GM19397 (cell line): Measurements from ENCODE around the gene SMIM44.

Experiments used
- ATAC-seq: cut with Tn5 transposase; IDR thresholded peaks from one replicate; pipeline ENCODE4 v1.9.1; 2021; ENCODE audit warnings: mild to moderate bottlenecking, moderate library complexity; ENCODE audit not compliant: unreplicated experiment

SMIM44 gene

DNA sequence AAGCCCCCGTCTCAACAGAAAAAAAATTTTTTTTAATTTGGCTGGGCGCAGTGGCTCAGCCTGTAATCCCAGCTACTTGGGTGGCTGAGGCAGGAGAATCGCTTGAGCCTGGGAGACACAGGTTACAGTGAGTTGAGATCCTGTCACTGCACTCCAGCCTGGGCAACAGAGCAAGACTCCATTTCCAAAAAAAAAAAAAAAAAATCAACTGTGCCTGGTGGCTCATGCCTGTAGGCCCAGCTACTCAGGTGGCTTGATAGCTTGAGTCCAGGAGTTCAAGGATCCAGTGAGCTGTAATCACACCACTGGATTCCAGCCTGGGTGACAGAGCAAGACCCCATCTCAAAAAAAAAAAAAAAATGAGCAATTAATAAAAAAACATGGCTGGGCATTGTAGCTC lies 18.5 kb upstream of the SMIM44 start:
- no peak for ATAC-seq

DNA sequence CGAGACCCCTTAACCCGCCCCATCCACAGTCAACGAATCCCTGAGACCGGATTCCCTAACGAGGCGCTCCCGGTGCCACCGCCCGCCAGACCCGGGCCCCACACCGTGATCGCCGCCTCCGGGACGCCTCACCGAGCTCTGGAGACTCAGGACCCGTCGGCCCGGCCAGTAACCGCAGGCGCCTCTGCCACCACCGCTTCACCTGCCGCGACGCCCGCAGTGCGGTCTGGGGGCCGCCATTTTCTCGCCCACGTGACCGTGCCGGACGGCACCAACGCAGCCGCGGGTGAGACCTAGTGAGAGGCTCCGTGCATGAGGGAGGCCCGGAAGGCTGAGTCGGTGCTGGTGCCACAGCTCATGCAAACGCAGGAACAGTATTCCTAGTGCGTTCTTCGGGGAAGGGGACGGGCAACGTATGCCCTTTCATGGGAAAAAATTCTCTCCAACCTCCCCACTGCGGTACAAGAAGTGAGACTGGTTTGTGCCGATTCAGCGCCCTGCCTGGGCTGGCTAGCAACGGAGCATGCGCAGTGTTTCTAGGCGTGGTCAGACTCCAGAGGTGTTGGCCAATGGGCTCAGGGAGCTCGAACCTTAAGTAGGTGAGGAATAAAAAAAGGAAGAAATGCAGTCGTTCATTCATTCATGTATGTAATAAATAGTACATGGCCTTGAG lies 17.3 kb upstream of the SMIM44 start, which contains the start of gene DOHH:
Gene DOHH, minus strand, starts transcription at position 246 of the 673 bp plus-strand sequence. CDS start 3,860 bp downstream, outside the sequence.
- ATAC-seq, result peak; percentile 85

DNA sequence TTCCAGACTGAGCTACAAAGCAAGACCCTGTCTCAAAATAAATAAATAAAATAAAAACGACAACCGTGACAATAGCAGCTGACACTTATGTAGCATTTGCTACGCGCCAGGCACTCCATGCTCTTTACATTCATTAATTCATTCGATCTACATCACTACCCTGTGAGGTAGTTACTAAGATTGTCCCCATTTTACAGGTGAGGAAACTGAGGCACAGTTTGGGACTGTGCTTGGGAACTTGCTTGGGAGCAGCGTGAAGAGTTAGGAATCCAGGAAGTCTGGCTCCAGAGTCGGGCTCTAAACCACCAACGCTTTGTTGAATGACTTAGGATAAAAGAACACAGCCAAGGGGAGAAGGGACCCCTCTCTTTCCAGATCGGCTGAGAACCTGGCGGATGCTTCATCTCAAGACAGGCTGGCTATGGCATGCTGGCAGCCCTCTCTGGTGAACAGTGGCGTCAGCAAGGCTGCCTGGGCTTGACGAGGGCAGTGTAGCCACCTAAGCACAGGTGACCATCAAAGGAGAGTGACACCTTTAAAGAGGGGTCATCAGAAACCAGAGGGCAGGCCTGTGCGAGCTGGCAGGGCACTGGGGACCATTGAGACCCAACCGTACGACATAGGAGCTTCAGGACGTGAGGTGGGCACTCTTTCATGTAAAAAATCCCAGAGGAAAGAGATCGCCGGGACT lies 16.6 kb upstream of the SMIM44 start:
- ATAC-seq, result no peak

DNA sequence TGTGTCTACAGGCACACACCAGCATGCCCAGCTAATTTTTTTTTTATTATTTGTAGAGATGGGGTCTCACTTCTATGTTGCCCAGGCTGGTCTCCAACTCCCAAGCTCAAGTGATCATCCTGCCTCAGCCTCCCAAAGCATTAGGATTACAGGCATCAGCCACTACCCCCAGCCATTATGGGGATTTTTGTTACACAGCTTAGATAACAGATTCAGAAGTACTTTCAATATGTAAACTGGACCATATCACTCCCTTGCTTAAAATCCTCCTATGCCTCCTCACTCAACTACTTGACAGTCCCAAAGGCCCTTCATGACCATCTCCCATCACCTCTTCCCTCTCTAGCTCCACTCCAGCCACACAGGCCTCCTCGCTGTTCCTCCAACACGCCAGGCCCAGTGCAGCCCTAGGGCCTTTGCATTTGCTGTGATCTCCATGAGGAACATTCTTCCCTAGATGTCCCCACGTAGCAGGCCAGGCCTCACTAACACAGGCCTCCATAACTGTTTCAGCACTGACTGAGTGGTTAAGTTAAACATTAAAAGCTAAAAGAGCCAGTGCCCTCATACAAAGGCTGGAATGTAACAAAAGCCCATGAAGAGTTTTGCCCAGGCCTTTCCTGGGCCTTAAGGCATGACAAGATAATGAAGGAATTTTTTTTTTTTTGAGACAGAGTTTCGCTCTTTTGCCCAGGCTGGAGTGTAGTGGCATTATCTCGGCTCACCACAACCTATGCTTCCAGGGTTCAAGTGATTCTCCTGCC lies 14.7 kb upstream of the SMIM44 start:
- no peak for ATAC-seq

DNA sequence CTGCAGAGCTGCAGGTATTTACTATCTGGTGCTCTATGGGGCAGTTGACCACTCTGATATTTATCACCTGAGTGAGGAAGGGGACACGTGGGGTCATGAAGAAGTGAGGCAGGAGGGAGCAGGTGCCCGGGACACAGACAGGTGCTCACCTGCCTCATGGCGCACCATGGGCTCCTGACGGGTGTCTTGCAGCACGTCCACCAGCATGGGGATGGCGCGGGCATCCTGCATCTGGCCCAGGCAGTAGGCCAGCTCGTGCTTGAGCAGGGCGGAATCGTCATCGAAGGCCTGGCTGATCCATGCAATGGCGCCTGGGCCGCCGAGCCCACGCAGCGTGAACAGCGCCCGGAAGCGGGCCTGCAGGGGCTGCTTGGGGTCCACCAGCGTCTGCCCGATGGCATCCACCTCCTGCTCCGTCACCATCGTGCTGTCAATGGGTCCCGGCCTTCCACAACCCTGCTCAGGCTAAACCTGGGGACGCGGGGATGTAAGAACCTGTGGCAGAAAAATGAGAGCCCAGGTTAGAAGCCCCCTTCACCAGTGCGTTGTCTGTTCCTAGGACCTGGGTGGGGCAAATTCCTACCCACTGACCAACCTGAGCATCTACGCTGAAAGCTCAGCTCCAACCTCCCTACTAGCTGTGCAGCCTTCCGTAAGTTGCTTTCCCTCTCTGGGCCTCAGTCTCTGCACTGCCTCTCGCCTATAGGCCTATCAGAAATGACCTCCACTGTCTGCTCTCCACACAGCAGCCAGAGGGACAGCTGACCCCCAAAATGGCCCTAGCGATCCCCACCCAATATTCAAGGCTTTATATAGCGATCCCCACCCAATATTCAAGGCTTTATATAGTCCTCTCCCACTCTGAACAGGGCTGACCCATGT lies 13.4 kb upstream of the SMIM44 start:
- ATAC-seq, result no peak

DNA sequence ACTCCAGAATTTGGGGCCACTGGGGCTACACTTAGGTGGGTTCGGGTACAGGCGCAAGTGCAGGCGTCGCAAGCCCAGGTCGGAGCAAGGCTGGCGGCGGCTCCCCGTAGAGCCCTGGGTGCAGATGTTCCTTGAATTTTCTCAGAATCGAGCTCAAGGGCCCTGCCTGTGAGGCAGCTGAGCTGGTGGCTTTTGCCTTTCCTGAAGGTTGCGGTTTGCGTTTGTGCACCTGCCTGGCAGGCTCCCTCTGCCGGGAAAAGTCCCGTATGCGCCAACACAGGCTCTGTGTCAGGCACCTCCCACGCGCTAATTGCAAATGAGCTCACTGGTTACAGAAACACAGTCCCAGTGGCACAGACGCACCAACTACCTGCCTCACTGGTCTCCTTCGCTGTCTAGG lies 11.3 kb upstream of the SMIM44 start:
- ATAC-seq, result no peak

DNA sequence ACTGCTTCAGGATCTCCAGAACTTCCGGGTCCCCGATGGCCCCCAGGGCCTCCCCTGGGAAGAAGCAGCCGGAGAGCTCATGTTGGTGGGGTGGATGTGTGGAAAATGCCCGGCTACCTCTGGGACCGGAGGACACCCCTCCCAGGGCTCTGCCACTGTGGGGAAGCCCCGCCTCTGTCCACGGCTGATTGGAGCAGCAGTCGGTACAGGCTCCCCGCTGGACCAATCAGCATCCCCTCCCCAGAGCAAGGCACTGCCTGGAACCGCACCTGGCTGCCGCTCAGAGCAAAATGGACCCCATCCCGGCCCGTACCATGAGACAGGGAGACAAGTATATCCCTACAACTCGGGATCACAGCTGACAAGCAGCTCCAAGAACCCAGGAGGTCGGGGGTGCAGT lies 10.8 kb upstream of the SMIM44 start:
- no peak for ATAC-seq

DNA sequence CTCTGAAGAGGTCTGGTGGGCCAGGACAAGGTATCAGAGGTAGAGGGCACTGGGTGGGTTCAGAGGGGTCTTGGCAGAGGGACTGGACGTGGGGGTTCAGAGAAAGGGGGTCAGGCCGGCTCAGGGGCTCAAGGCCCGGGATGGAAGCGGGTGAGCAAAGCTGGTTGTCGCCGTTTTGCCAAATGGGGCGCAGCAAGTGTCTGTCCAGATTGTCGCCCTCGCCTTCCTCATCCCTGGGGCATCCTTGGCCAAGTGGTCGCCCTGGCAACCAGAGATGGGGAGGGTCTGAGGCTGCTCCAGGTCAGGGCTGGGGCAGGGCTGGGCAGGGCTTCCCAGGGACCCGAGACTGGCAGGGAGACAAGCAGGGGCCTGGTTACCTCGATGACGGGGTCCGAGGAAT lies 10.4 kb upstream of the SMIM44 start:
- no peak for ATAC-seq

DNA sequence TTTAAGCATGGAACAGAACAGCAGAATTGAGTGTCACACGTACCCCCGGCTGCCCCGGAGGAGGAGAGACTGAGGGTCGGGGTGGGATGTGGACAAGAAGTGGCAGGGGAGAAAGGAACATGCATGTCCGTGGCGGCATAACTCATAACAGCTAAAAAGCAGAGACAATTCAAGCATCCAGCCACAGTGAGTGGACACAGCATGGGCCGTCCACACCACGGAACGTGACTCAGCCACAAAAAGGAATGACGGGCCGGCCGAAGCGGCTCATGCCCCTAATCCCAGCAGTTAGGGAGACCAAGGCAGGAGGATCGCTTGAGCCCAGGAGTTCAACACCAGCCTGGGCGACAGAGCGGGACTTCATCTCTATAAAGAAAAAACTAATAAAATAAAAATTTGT lies 9.7 kb upstream of the SMIM44 start:
- ATAC-seq, result no peak

DNA sequence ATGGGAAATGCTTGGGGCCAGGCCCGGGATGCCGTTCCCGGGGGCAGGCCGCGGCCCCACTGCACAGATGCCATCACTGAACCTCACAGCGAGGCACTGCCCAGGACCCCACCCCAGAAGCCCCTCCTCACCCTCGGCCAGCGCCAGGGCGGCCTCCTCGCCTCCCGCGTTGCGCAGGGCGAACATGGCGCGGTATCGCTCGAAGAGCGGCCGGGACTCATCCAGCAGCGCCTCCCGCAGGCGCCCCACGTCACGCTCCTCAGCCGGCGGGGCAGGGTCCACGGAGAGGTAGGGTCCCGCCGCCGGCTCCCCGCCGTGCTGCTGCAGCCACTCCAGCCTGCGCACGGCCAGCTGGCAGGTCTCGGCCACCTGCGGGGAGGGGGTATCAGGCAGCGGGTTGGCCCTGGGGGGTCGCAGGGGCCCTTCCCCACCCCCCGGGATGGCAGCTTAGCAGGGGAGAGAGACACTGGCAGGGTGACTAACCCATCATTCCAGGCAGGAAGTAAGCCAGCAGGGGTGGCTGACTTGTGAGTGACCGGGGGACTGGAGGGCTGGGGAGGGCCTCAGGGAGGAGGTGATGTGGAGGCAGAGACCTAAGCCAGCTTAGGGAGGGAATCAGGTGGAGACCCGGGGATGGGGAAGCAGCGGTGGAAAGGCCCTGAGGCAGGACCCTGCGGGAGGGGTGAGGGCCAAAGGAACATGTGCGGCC lies 9.0 kb upstream of the SMIM44 start:
- ATAC-seq, result no peak

DNA sequence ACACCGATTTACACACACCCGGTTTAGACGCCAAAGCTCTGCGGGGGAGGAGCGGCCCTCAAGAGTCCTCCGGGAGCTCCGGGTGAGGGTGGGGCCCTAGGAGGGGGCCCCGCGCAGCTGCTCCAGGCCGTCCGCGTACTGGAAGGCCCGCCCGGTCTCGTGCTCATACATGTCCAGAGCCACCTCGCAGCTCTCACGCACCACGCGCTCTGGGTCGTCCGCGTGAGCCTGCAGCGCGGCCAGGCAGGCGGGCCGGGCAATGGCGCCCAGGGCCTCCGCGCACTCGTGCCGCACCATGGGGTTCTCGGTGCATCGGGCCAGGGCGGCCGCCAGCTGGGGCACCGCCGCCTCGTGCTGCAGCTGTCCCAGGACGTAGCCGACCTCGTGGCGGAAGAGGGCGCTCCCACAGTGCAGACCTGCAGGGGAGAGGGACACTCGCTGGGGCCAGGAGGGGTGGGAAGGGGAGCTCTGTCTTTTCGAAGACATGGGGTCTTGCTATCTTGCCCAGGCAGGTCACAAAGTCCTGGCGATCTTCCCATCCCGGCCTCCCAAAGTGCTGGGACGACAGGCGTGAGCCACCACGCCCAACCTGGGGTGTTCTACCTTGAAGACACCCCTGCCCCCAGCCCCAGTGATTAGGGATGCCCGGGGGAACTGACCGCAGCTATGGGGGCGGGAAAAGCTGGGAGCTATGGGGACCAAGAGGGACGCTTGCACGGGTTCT lies 8.3 kb upstream of the SMIM44 start:
- no peak for ATAC-seq

DNA sequence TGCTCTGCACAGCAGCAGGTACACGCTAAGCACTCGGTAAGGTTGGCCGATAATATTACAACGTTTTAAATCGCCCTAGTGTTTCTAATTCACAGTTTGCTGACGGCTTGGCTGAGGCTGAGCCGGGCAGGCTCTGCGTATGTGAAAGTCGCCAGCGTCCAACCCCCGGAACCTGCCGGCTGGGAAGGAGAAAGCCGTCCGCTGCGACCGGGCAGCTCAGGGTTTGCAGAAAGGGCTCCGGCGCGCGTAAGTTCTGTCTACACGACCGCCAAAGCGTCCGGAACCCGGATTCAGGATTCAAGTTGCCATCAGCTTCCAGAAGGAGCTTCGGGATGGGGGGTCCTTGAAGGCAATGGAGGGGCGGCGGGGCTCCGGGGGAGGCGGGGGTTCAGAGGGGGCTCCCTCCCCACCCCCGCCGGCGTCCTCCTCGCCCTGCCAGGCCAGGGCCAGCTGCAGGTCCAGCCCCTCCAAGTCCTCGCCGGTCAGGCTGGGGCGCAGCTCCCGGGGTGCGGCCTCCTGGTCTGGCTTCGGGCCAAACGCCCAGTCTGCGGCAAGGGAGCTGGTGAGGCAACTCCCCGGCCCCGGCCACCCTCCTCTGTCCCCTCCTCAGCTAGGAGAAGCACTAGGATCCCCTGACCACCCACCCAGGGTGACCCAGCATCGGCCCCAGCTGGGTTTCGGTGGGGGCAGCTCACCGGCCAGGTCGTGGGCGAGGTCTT lies 575 bp downstream of the SMIM44 start:
- no peak for ATAC-seq

DNA sequence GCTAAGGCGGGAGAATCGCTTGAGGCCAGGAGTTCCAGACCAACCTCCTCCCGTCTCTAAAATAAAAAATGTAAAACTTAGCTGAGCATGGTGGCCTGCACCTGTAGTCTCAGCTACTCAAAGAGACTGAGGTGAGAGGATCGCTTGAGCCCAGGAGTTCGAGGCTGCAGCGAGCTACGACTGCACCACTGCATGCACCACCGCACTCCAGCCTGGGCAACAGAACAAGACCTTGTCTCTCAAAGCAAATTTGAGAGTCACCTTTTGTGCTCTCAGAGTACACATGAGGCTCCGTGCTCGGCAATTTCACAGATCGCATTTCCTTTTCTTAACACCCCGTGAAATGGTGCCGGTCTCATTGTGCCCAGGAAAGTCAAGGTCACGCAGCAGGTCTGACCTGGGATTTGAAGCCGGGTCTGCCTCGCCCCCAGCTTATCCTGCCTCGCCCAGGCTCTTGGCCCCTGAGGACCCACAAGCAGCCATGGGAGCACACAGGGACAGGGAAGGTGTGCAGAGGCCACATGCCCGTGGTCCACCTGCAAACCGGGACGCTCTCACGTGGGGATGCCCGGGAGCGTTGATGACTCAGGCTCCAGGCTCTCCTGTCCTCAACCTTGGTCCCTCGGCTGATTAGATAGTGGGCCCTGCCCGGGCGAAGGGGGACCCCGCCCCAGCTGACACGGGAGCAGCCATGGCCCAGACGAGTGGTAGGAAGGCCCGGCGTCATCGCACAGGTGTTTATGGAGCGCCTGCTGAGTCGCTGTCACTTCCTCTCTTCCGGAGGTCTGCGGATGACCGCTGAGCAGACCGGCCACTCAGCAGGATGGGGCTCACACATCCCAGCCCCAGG lies 1.8 kb downstream of the SMIM44 start:
- no peak for ATAC-seq

DNA sequence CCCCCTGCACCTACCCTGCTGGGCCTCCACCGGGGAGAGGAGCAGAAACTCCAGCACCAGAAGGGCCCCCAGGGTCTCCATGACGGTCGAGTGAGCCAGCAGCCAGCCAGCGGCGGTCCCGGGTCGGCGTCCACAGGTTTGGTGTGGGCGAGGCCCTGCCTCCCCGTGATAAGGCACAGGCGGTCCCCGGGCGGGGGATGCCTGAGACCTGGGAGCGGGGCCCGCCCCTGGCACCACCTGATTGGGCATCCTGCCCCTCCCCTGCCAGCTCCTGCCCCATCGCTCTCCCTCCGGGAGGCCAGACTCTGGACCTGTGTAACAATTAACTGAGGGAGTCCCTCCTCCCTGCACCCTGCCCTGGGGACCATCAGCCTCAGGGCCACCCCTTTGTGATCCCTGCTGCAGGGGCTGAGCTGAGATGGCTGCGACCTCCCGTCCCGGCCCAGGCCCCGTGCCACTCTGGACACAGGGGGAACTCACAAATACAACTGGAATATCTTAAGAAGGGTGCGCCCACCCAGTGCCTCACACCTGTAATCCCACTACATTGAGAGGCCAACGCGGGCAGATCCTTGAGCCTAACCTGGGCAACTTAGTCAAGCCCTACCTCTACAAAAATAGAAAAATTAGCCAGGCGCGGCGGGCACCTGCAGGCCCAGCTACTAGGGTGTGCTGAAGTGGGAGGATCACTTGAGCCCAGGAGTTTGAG lies 2.7 kb downstream of the SMIM44 start, which contains the start of gene SMIM24:
Gene SMIM24, minus strand, starts transcription at position 143 of the 709 bp plus-strand sequence. Its CDS starts 62 bp downstream, at position 81.
- ATAC-seq, result no peak

DNA sequence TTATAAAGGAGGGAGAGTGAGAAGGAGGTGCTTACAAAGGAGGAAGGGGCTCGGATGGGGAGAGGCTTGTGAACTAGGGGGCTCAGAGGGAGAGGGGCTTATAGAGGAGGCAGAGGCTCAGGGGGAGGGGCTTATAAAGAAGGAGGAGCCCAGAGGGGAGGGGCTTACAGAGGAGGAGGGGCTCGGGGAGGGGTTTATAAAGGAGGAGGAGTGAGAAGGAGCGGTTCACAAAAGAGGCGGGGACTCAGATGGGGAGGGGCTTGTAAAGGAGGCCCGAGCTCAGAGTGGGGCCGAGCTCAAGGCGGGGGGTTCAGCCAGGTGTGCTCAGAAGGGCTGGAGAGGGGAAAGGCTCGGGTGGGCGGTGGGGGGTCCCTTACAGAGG lies 3.4 kb downstream of the SMIM44 start:
- no peak for ATAC-seq

DNA sequence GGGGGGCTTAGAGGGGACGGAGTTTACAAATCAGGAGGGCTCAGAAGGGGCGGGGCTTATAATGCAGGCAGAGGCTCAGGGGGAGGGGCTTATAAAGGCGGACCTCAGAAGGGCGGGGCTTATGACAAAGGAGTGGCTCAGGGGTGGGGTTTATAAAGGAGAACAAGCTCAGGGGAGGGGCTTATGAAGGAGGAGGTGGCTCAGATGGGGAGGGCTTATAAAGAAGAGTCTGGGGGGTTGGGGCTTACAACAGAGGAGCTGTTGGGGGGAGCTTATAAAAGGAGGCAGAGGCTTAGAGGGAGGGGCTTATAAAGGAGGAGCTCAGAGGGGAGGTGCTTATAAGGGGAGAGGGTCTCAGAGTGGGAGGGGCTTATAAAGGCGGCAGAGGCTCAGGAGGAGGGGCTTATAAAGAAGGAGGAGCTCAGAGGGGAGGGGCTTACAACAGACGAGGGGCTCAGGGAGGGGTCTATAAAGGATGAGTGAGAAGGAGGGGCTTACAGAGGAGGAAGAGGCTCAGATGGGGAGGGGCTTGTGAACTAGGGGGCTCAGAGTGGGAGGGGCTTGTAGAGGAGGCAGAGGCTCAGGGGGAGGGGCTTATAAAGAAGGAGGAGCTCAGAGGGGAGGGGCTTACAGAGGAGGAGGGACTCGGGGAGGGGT lies 3.9 kb downstream of the SMIM44 start:
- ATAC-seq, result no peak
